Measurements from ENCODE around the gene EYA2. TPM values are rescaled to one million over a fixed set of nuclear protein-coding genes. Genes with fewer than 3 reads are reported as not detected.

Gene EYA2
- total RNA-seq, 1 donor, result 17.7 TPM

DNA sequence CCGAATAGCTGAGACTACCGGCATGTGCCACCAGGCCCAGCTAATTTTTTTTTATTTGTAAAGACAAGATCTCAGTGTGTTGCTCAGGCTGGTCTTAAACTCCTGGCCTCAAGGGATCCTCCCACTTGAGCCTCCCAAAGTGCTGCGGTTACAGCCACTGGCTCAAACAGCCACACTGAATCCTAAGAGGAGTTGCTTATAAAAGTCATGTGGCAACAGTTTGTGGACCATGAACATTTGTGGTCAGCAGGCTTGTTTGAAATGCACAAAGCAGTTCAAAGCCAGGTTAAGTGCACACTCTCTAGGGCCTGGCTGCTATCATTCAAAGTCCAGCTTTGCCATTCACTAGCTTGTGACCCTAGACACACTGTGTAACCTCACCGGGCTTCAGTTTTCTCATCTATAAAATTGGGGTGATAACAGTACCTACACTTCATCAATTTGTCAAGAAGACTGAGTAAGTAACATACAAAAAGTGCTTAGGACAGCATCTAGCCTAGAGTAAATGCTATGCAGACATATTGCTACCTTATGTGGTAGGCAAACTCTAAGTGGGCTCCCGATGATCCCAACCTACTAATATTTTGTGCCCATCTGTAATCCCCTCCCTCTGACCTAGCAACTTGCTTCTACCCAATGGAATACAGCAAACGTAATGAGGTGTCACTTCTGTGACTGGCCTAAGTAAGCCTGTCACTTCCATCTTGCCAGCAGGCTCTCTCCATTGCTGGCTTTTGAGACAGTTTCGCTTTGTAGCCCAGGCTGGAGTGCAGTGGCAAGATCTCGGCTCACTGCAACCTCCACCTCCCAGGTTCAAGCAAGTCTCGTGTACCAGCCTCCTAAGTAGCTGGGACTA, 338.9 kb downstream of the EYA2 start:
- no peaks in the 10 kb centered on the region for H4K20me1 ChIP-seq (ENCODE audit: insufficient read depth, low read length)
- no peak overlapping the region for H2AFZ ChIP-seq (ENCODE audit: low read length)
- H3K27ac ChIP-seq (ENCODE audit: low read depth, low read length), result peak overlapping the region; percentile 36
- TF ChIP-seq, protein P1, sequence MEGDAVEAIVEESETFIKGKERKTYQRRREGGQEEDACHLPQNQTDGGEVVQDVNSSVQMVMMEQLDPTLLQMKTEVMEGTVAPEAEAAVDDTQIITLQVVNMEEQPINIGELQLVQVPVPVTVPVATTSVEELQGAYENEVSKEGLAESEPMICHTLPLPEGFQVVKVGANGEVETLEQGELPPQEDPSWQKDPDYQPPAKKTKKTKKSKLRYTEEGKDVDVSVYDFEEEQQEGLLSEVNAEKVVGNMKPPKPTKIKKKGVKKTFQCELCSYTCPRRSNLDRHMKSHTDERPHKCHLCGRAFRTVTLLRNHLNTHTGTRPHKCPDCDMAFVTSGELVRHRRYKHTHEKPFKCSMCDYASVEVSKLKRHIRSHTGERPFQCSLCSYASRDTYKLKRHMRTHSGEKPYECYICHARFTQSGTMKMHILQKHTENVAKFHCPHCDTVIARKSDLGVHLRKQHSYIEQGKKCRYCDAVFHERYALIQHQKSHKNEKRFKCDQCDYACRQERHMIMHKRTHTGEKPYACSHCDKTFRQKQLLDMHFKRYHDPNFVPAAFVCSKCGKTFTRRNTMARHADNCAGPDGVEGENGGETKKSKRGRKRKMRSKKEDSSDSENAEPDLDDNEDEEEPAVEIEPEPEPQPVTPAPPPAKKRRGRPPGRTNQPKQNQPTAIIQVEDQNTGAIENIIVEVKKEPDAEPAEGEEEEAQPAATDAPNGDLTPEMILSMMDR (IDR thresholded peaks at IDR 0.05; ENCODE audit: extremely low read depth, low read depth, low read length), result no peak
- peak overlapping the region; percentile 19 for H3K4me2 ChIP-seq (ENCODE audit: insufficient read depth, low read length)
- H3K4me3 ChIP-seq (ENCODE audit: insufficient read depth, low read length), result no peak overlapping the region
- DNase-seq (ENCODE audit: insufficient read length, low spot score, missing footprints), result no peak
- no peaks in the 10 kb centered on the region for H3K9me3 ChIP-seq (ENCODE audit: low read depth, low read length)
- H3K36me3 ChIP-seq (ENCODE audit: insufficient read depth, low read length), result peaks cover 42% of the 10 kb centered on the region
- no peaks in the 10 kb centered on the region for H3K27me3 ChIP-seq (ENCODE audit: insufficient read depth, low read length)
- H3K4me1 ChIP-seq (ENCODE audit: insufficient read depth, low read length), result peaks cover 34% of the 10 kb centered on the region
- no peaks in the 10 kb centered on the region for H3K79me2 ChIP-seq (ENCODE audit: insufficient read depth, low read length)

DNA sequence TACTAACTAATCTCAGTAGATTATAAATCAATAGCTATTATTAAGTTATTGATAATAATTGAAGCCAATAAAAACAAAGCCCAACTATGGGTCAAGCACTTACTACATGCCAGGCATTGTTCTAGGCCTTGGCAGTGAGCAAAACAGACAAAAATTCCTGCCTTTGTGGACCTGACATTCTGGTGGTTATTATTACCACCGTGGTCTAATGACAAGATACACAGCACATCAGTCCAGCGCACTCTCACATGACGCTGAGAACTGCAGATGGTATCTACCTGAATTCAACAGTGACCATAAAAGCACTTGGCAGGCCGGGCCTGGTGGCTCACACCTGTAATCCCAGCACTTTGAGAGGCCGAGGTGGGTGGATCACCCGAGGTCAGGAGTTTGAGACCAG, 340.5 kb downstream of the EYA2 start:
- Histone ChIP-seq H3K4me1 (ENCODE audit: insufficient read depth, low read length) (peaks cover 34% of the 10 kb centered on the region), H3K36me3 (ENCODE audit: insufficient read depth, low read length) (peaks cover 41% of the 10 kb centered on the region), H2AFZ (ENCODE audit: low read length) (no peak overlapping the region), H3K79me2 (ENCODE audit: insufficient read depth, low read length) (peaks cover 6% of the 10 kb centered on the region), H4K20me1 (ENCODE audit: insufficient read depth, low read length) (no peaks in the 10 kb centered on the region), H3K27me3 (ENCODE audit: insufficient read depth, low read length) (no peaks in the 10 kb centered on the region), H3K4me3 (ENCODE audit: insufficient read depth, low read length) (no peak overlapping the region), H3K9me3 (ENCODE audit: low read depth, low read length) (no peaks in the 10 kb centered on the region), H3K4me2 (ENCODE audit: insufficient read depth, low read length) (no peak overlapping the region), H3K27ac (ENCODE audit: low read depth, low read length) (no peak overlapping the region)
- TF ChIP-seq, protein P1 (IDR thresholded peaks at IDR 0.05; ENCODE audit: extremely low read depth, low read depth, low read length), result no peak
- no peak for DNase-seq (ENCODE audit: insufficient read length, low spot score, missing footprints)

DNA sequence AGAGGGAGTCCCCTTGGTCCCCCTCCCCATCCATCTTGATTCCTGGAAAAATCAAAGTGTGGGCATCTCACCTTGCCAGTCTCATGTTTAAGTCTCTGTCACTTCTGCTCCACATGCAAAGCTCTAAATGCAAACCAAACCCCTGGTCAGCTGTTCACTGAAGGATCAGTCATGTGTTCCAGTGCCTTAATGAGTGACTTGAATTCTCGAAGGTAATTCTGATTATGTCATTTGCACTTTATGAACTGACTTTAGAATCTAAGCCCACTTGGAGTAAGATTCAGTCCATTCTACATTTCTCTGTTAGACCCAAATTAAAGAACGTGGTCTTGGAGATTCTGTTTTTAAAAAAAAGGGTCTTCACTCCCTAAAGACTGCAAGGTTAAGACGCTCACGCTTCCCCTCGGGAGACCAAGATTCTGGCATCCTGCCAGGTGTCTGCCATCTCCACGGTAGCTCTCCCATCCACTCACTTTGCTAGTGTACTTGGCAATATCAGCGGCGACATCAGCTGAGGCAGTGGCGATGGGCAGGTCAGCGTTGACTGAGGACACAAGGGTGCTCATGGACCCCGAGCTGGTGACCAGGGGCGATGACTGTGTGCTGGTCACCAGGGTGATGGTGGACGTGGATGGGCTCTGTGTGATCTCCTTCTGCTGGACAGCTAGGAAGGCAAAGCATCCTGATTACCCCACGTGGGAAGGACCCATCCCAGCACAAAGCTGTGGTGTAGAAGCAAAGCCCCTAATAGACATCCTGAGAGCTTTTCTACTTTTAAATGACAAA, 341.4 kb downstream of the EYA2 start:
- Histone ChIP-seq H2AFZ (ENCODE audit: low read length) (no peak overlapping the region), H3K9me3 (ENCODE audit: low read depth, low read length) (no peaks in the 10 kb centered on the region), H3K36me3 (ENCODE audit: insufficient read depth, low read length) (peaks cover 41% of the 10 kb centered on the region), H3K4me1 (ENCODE audit: insufficient read depth, low read length) (peaks cover 27% of the 10 kb centered on the region), H3K79me2 (ENCODE audit: insufficient read depth, low read length) (peaks cover 6% of the 10 kb centered on the region), H4K20me1 (ENCODE audit: insufficient read depth, low read length) (no peaks in the 10 kb centered on the region), H3K4me3 (ENCODE audit: insufficient read depth, low read length) (no peak overlapping the region), H3K27ac (ENCODE audit: low read depth, low read length) (no peak overlapping the region), H3K27me3 (ENCODE audit: insufficient read depth, low read length) (no peaks in the 10 kb centered on the region), H3K4me2 (ENCODE audit: insufficient read depth, low read length) (no peak overlapping the region)
- no peak for DNase-seq (ENCODE audit: insufficient read length, low spot score, missing footprints)
- TF ChIP-seq, protein P1 (IDR thresholded peaks at IDR 0.05; ENCODE audit: extremely low read depth, low read depth, low read length), result no peak

DNA sequence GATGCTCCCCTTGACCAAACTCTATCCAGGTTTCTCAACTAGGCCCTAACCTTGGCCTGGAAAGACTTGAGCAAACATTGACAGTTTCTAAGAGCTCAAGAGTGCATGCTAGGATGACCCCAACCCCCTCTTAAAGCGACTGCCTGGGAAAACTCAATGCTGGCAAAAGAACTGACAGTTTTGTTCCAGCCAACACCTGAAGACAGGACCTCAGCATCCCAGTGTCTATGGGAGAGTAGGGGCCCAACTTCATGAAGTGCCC, 341.9 kb downstream of the EYA2 start:
- no peak for DNase-seq (ENCODE audit: insufficient read length, low spot score, missing footprints)
- H3K27me3 ChIP-seq (ENCODE audit: insufficient read depth, low read length), result no peaks in the 10 kb centered on the region
- H3K4me2 ChIP-seq (ENCODE audit: insufficient read depth, low read length), result no peak overlapping the region
- H3K4me1 ChIP-seq (ENCODE audit: insufficient read depth, low read length), result peaks cover 24% of the 10 kb centered on the region
- H3K9me3 ChIP-seq (ENCODE audit: low read depth, low read length), result no peaks in the 10 kb centered on the region
- H3K36me3 ChIP-seq (ENCODE audit: insufficient read depth, low read length), result peaks cover 41% of the 10 kb centered on the region
- H3K79me2 ChIP-seq (ENCODE audit: insufficient read depth, low read length), result peaks cover 10% of the 10 kb centered on the region
- H3K27ac ChIP-seq (ENCODE audit: low read depth, low read length), result no peak overlapping the region
- H4K20me1 ChIP-seq (ENCODE audit: insufficient read depth, low read length), result no peaks in the 10 kb centered on the region
- TF ChIP-seq, protein P1 (IDR thresholded peaks at IDR 0.05; ENCODE audit: extremely low read depth, low read depth, low read length), result no peak
- no peak overlapping the region for H2AFZ ChIP-seq (ENCODE audit: low read length)
- no peak overlapping the region for H3K4me3 ChIP-seq (ENCODE audit: insufficient read depth, low read length)
